ENCODE measurements around the gene GHDC.

The GHDC gene

GRCh38 chr17:42181851-42182207 is 12.5 kb downstream of the GHDC start:
- no peak for DNase-seq

DNA sequence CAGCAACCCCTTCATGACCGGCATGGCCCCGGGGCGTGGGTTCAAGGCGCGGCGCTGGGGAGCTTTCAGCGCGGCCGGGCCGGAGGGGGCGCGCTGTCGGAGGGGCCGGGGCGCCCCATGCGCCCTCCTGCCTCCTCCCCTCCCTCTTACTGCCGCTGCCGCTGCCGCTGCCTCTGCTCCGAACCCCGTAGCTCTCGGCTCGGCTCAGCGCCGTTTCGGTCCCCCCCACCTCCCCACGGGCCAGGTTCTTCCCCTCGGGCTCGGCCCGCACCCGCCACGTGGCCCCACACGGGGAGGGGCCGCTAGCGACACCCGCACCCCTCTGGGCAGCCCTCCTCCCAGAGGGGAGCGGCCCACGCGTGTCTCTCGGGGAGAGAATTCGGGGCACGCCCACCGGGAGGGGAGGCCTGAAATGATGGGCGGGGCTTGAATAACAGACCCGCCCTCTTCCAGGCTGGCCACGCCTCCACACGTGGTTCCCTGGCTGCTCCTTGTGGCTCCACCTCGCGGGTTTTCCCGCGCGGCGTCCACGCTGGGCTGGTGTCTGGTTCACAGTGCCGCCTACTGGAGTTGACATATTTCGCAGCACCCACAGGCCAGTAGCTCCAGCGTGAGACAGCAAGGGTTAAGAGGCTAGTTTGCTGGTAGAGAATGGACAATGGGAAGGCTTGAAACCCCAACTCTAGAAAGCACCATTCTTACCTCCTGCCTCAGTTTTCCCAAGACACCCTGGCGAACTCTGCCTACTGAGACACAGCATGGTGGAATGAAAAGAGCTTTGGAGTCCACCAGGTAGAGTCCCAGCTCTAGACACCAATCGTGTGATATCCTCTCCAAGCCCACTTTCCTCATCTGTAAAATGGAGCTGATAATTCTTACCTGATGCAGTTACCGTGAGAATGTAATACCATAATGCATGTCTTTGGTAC is 13.1 kb downstream of the GHDC start, which contains the start of gene KCNH4:
Gene KCNH4, minus strand, starts transcription at position 221 of the 929 bp plus-strand sequence. Its CDS starts 197 bp downstream, at position 24.
- peak; percentile 85 to 89 for DNase-seq

DNA sequence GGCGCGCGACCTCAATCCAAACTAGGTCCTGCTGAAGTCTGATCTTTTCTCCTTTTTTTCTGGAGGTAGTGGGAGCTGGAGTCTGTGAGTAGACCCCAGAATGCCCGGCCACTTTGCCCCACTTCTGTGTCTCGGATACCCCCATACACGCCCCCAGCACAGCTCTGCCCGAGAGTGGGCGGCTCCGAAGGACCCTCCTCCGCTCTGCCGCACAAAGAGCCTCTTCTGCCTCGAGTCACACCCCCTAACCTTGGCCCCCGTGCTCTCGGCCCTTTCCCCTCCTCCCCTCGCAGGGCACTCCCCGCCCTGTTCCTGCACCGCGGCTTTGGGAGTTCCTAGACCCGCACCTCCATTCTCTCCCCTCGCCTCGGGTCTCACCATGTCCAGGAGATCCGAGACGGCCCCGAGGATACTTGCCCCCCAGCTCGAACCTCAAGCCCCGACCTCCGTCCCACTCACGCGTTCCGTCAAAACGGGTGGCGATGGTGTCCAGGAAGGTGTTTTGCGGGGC is 13.8 kb downstream of the GHDC start:
- DNase-seq: no peak

DNA sequence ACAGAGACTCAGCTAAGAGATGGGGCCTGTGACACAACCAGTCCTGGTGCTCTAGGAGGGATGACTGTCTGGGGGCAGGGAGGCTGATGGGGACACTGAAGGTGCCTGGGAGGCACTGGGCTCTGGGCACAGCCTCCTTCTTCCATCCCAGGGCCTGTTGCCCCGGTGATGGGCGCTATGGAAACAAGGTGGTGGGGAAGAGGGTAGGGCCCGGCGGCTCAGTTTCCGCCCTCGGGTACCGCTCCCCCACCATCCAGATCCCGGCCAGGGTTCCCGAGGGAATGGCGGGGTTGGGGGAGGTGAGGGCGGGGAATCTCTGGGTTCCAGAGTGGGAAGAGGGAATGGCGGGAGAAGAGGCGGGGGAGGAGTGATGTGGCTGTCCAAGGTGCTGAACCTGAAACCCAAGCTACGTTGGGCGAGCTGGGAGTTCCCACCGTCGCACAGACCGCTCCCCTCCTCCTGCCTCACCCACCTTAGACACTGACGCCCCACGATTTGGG is 14.3 kb downstream of the GHDC start:
- DNase-seq: no peak

GRCh38 chr17:42179335-42179734 is 15.0 kb downstream of the GHDC start:
- DNase-seq: no peak

DNA sequence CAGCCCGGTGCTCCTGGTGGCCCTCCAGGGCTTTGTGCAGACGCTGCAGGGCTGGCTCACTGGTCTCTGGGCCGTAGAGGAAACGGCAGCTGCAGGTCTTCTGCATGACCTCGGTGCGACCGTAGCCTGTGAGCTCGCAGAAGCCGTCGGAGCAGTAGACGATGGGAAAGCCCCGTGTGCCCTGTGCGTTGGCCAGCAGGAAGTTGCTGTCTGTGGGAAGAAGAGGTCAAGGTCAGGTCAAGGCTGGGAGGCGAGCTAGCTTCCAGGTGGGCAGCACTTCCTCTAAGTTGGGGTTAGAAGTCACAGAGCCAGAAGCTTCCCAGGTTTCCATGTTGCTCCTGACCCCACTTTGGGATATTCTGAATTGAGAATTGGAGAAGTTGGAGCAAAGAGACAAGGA is 15.5 kb downstream of the GHDC start:
- DNase-seq: no peak

DNA sequence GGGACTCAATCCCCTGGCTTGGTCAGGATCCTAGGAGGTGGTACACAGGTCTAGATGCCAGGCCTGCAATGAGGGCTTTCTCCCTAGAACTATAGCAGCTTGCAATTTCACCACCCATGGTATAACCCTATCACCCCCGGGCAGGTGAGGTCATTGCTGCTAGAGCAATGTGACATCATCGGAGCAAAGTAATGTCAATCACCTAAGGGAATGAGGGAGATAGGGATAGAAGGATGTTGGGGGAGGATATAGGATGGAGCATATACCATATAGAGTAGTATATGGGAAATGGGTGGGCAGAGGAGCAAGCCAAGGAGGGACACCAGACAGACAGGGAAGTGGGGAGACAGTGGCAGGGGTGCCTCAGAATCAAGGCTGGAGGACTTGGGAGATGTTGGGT is 16.6 kb downstream of the GHDC start:
- DNase-seq: no peak

GRCh38 chr17:42174126-42174783 is 20.0 kb downstream of the GHDC start:
- no peak for DNase-seq

GRCh38 chr17:42171831-42172230 is 22.5 kb downstream of the GHDC start:
- no peak for DNase-seq

GRCh38 chr17:42169351-42169750 is 24.9 kb downstream of the GHDC start:
- DNase-seq: no peak

DNA sequence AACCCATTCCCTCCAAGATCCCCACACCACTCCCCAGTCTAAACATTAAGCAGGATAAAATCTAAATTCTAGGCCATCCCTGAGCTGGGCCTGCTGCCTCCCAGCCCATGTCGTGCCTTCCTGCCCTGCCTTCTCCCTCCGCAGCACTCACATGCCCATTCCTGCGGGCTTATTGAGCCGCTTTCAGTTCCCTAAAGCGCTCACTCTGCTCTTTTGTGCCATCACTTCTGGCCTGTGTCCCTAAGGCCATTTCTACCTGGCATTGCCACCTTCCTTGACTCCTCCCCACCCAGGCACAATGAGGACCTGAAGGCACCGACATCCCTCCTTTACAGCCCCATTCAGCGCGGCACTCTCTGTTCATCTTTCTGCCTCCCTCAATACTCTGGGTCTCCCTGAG is 26.5 kb downstream of the GHDC start:
- DNase-seq: no peak

DNA sequence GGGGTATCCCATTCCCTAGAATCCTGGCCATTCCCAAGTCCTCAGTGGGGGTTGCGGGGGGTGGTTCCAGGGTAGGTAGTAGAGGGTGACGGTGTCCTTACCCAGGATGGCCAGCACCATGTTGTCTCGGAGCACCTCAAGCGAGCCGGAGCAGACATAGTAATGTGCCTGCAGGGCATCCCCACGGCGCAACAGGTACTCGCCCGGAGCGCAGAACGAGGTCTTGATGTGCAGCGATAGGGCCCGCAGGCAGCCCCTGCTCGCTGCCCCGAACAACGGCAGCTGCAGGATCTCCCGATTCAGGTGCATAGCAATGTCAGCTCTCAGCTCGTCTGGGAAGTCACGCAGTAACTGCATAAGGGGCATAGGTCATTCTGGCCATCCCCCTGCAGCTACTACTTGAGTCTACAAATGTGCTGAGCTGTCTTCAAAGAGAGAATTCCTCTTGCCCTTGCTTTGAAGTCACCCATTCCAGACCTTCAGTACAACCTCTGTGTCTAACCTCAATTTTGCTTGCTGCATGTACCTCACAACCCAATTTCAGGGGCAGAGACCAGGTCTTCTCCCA is 28.0 kb downstream of the GHDC start:
- no peak for DNase-seq

GRCh38 chr17:42165751-42166150 is 28.5 kb downstream of the GHDC start:
- DNase-seq: no peak

DNA sequence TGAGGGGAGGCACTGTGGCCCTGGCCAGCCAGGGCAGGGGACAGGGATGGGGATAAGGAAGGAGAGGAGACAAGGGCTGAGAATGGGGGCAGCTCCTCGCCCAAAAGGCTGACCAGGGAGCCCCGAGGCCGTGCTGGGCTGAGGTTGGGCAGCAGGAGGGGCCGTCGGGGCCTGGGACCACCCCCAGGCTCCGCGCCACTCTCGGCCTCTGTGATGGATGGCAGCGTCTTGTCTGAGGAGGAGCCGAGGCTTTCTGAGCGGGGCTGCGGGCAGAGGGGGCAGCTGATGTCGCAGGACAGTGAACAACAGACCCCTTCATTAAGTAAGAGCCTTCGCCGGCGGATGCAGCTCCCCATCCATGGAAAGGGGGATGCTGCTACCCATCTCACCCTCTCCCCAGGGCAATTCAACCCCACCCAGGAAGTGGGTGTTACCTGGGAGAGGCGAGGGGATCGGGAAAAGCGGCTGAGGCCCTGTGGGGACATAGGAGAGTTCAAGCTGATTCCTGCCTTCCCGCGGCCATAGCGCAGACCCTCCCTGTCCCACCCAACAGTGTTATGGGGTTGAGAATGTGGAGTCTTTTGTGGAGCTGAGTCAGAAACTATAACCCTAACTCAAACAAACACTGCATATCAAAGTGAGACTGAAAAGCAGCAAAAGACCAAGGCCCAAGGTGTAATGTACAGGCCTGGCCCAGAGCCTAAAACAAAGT is 30.4 kb downstream of the GHDC start:
- DNase-seq: no peak

- peak in 1 of 2 experiments; percentile 29 for DNase-seq
These were observed 31.2 kb downstream of the GHDC start for GRCh38 chr17:42163113-42163512.

DNA sequence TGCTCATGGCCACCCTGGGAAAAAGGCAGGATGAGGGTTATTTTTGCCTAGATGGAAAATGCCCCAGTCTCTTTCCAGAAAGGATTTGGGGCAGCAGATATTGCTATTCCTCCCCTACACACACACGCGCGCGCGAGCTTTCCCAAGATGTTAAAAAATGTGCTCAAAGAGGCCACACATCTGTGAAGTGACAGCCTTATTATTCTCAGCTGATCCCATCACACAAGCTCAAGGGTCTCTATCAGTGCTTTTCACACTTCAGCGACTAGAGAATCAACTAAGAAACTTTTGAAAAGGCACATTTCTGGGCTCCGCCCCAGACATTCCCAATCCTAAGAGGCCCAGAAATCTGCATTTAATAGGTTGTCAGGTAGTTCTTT is 33.8 kb downstream of the GHDC start:
- DNase-seq: no peak

DNA sequence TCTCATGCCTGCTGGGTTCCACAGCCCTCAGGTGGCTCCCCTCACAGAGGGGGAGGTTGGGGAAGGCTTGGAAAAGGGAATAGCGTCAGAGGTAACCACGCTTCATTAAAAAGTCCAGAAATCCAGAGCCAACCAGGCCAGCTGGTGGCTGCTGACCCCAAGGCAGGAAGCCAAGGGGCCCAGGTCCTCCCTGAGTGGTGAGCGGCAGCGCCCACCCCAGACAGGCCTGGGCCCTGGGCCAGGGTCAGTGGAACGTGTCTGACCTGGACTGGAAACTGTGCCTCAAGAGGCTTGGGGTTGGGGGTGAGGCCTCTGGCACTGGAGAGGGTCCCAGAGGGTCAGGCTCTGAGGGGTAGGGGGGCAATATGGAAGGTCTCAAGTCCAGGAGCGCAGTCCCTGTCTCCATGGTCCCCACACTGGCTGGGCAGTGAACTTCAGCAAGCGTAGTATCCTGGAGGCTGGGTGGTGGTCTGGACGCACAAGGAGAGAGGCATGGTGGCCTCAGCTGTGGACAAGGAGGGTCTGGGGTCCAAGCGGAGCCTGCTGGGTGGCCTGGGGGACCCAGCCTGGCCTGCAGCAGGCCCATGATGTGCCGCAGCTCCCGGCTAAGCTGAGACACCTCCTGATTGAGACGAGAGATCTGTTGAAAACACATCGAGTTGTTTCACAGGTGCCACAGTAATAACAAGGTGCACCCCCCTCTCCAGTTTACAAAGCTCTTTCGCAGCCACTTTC is 34.3 kb downstream of the GHDC start:
- no peak for DNase-seq

- no peak for DNase-seq
These were observed 38.7 kb downstream of the GHDC start for GRCh38 chr17:42155614-42156045.

DNA sequence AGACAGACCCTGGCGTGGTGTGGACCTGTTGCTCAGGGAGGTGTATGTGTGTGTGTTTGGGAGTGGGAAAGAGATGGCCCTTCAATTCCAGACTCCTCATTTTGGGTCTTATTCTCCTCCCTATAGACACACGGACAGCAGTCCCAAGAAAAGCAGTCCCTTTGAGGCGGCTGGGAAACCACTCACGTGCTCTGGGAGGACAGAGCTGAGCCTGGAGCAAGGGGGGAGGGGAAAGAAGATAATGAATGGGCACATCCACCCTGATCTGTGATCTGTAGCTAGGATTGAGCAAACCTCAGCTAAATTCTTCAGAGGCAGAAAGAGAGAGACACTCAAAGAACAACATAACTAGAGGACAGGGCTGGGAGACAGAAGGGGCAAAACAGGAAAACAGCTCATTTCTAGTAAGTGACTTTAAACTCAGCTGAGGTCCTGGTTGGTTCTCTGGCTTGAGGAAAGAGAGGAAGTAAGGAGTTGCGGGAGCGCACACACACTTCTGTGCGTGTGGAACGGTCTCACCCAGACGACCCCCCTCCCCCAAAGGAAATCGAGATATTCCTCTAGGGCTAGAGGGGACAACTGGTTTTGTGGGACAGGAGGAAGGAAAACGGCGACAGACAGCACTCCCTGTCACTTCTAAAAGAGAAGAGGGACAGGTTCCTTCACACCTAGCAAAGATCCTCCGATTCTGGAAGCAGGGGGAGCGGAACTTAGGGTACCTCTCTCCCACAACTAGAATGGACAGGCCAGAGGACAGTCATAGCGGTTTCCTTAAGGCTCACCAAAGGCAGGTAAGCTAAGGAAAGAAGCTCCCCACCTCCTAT is 40.2 kb downstream of the GHDC start:
- no peak for DNase-seq

DNA sequence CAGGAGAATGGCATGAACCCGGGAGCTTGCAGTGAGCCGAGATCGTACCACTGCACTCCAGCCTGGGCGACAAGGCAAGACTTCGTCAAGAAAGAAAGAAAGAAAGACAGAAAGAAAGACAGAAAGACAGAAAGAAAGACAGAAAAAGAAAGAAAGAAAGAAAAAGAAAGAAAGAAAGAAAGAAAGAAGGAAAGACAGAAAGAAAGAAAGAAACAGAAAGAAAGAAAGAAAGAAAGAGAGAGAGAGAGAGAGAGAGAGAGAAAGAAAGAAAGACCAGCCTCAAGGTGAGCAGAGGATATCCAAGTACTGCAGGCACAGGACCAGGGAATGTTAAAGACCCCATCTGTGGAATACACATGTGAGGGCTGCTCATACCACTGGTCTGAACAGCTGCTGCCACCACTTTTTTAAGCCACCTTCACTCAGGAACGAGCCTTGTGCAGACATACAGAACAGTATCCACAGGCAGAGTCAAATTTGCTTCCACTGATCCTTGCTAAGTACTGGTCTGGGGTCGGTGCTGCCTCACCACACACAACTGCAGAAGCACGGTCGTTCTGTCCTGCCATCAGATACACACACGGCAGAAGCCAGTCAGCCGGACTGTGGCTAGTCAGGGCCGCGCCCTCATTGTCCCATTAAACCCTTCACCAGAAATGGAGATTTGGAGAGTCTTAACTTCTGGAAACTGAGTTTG is 47.2 kb downstream of the GHDC start:
- no peak for DNase-seq
